MM.1S (cell line): ENCODE data around the gene SRGAP3.

ENCODE experiments used
- DNase-seq: peaks from one replicate; pipeline ENCODE4 v3.0.0-alpha.2; 2015
- H2AFZ ChIP-seq: fragments of 300-600 bp; sonication (generic); 2 replicates; pipeline ENCODE4 v1.6.0; 2016; ENCODE audit warnings: antibody characterized with exemption, low read length
- H3F3A ChIP-seq: fragments of 300-600 bp; sonication (generic); 2 replicates; pipeline ENCODE4 v1.6.1; 2016; ENCODE audit warnings: mild to moderate bottlenecking, antibody characterized with exemption, low read length, moderate library complexity, mixed read lengths; ENCODE audit not compliant: insufficient read depth
- H3K27ac ChIP-seq: fragments of 300-600 bp; sonication (generic); 2 replicates; pipeline ENCODE4 v1.5.1; 2016; ENCODE audit warnings: mild to moderate bottlenecking, low read length
- H3K27me3 ChIP-seq: fragments of 300-600 bp; sonication (generic); replicated peaks from 2 replicates; pipeline ENCODE4 v1.6.0; 2016; ENCODE audit warnings: low read length; ENCODE audit not compliant: insufficient read depth
- H3K36me3 ChIP-seq: fragments of 300-600 bp; sonication (generic); replicated peaks from 2 replicates; pipeline ENCODE4 v1.6.1; 2016; ENCODE audit warnings: mild to moderate bottlenecking, low read length, mixed read lengths; ENCODE audit not compliant: insufficient read depth
- H3K4me1 ChIP-seq: fragments of 300-600 bp; sonication (generic); 2 replicates; pipeline ENCODE4 v1.6.1; 2016; ENCODE audit warnings: low read length, mixed read lengths
- H3K4me2 ChIP-seq: fragments of 300-600 bp; sonication (generic); 2 replicates; pipeline ENCODE4 v1.6.0; 2016; ENCODE audit warnings: low read depth, low read length
- H3K4me3 ChIP-seq: fragments of 300-600 bp; sonication (generic); 2 replicates; pipeline ENCODE4 v1.5.1; 2016; ENCODE audit warnings: low read length, mixed read lengths
- H3K79me2 ChIP-seq: fragments of 300-600 bp; sonication (generic); 2 replicates; pipeline ENCODE4 v1.6.1; 2016; ENCODE audit warnings: mixed run types, low read length, mixed read lengths
- H3K9ac ChIP-seq: fragments of 300-600 bp; sonication (generic); 2 replicates; pipeline ENCODE4 v1.6.1; 2016; ENCODE audit warnings: low read length, mixed read lengths
- H3K9me2 ChIP-seq: fragments of 300-600 bp; sonication (generic); replicated peaks from 2 replicates; pipeline ENCODE4 v1.6.1; 2016; ENCODE audit warnings: mild to moderate bottlenecking, low read length, mixed read lengths; ENCODE audit not compliant: insufficient read depth
- H3K9me3 ChIP-seq: fragments of 300-600 bp; sonication (generic); replicated peaks from 2 replicates; pipeline ENCODE4 v1.6.1; 2016; ENCODE audit warnings: mild to moderate bottlenecking, low read length, mixed read lengths; ENCODE audit not compliant: insufficient read depth
- H4K20me1 ChIP-seq: fragments of 300-600 bp; sonication (generic); 2 replicates; pipeline ENCODE4 v1.6.1; 2016; ENCODE audit warnings: mild to moderate bottlenecking, low read length, moderate library complexity, mixed read lengths; ENCODE audit not compliant: insufficient read depth
- CTCF ChIP-seq: fragments of 300-600 bp; sonication (generic); IDR thresholded peaks from 2 replicates; pipeline ENCODE4 v1.5.1; 2016; ENCODE audit warnings: antibody characterized with exemption, low read length, mixed read lengths
- EZH2 ChIP-seq: fragments of 300-600 bp; sonication (generic); optimal IDR thresholded peaks from 2 replicates; pipeline ENCODE3; 2017; ENCODE audit warnings: low read depth, mild to moderate bottlenecking, antibody characterized with exemption, low read length, mixed read lengths
- EZH2phosphoT487 ChIP-seq: fragments of 300-600 bp; sonication (generic); IDR thresholded peaks from 2 replicates; pipeline ENCODE4 v1.6.1; 2018; ENCODE audit warnings: antibody characterized with exemption, low read length

SRGAP3 gene

GRCh38 chr3:9124730-9125129, 124.7 kb downstream of the SRGAP3 start:
- TF ChIP-seq EZH2 (no peak), EZH2phosphoT487 (no peak), CTCF (no peak)
- Histone ChIP-seq H3F3A (no peaks in the 10 kb centered on the region), H3K27me3 (no peaks in the 10 kb centered on the region), H3K9me3 (no peaks in the 10 kb centered on the region), H3K9ac (no peak overlapping the region), H3K9me2 (no peaks in the 10 kb centered on the region), H3K27ac (no peak overlapping the region), H3K36me3 (no peaks in the 10 kb centered on the region), H3K4me3 (no peak overlapping the region), H3K79me2 (no peaks in the 10 kb centered on the region), H3K4me1 (no peaks in the 10 kb centered on the region), H3K4me2 (no peak overlapping the region), H2AFZ (no peak overlapping the region), H4K20me1 (no peaks in the 10 kb centered on the region)
- DNase-seq: no peak

GRCh38 chr3:9123840-9124239, 125.6 kb downstream of the SRGAP3 start:
- Histone ChIP-seq H3K9me2 (no peaks in the 10 kb centered on the region), H3F3A (no peaks in the 10 kb centered on the region), H3K4me2 (no peak overlapping the region), H3K4me3 (no peak overlapping the region), H2AFZ (no peak overlapping the region), H3K36me3 (no peaks in the 10 kb centered on the region), H3K27me3 (no peaks in the 10 kb centered on the region), H3K9ac (no peak overlapping the region), H4K20me1 (no peaks in the 10 kb centered on the region), H3K79me2 (no peaks in the 10 kb centered on the region), H3K27ac (no peak overlapping the region), H3K4me1 (no peaks in the 10 kb centered on the region), H3K9me3 (no peaks in the 10 kb centered on the region)
- TF ChIP-seq EZH2 (no peak), EZH2phosphoT487 (no peak), CTCF (no peak)
- no peak for DNase-seq

GRCh38 chr3:9122732-9123364, 126.6 kb downstream of the SRGAP3 start:
- Histone ChIP-seq H3F3A (no peaks in the 10 kb centered on the region), H3K9ac (no peak overlapping the region), H4K20me1 (no peaks in the 10 kb centered on the region), H3K4me3 (no peak overlapping the region), H2AFZ (no peak overlapping the region), H3K79me2 (no peaks in the 10 kb centered on the region), H3K27ac (no peak overlapping the region), H3K9me2 (no peaks in the 10 kb centered on the region), H3K27me3 (no peaks in the 10 kb centered on the region), H3K4me1 (no peaks in the 10 kb centered on the region), H3K9me3 (no peaks in the 10 kb centered on the region), H3K36me3 (no peaks in the 10 kb centered on the region), H3K4me2 (no peak overlapping the region)
- TF ChIP-seq CTCF: no peak
- no peak for TF ChIP-seq EZH2phosphoT487
- no peak for TF ChIP-seq EZH2
- DNase-seq: no peak
